Kidney epithelial cell (primary cell): Measurements from ENCODE around the gene B3GALT6. TPM values are rescaled to one million over a fixed set of nuclear protein-coding genes. Genes with fewer than 3 reads are reported as not detected.
"Not testable (repeated sequence)": the region's sequence is repeated elsewhere in the genome, so short reads cannot be mapped to it uniquely, and the experiment has no call there.

Experiments
- DNase-seq: peaks from one replicate; pipeline ENCODE4 v3.0.0-alpha.2; 2010; ENCODE audit warnings: low read depth
- H3K27me3 ChIP-seq: 2 replicates; pipeline ENCODE4 v1.6.0; 2011; ENCODE audit warnings: low read length; ENCODE audit not compliant: control insufficient read depth, insufficient read depth
- H3K36me3 ChIP-seq: 2 replicates; pipeline ENCODE4 v1.5.1; 2011; ENCODE audit warnings: low read length; ENCODE audit not compliant: control insufficient read depth, insufficient read depth
- H3K4me3 ChIP-seq: 2 replicates; pipeline ENCODE4 v1.5.1; 2011; ENCODE audit warnings: low read depth, mild to moderate bottlenecking, control low read depth, low read length
- CTCF ChIP-seq: IDR thresholded peaks from 2 replicates; pipeline ENCODE4 v1.5.1; 2011; ENCODE audit warnings: mild to moderate bottlenecking, moderate library complexity, low read length, control low read depth, inconsistent platforms; ENCODE audit not compliant: insufficient read depth, poor library complexity, severe bottlenecking
- total RNA-seq: library from RNA; depleted of rRNA; stranded (reverse); fragments of >200 nt; gene quantifications from 2 replicates; pipeline ENCODE4 v1.2.3, GENCODE V29; 2015

The B3GALT6 gene
- total RNA-seq, 1 donor from 2014 or later: 43.7 TPM

DNA sequence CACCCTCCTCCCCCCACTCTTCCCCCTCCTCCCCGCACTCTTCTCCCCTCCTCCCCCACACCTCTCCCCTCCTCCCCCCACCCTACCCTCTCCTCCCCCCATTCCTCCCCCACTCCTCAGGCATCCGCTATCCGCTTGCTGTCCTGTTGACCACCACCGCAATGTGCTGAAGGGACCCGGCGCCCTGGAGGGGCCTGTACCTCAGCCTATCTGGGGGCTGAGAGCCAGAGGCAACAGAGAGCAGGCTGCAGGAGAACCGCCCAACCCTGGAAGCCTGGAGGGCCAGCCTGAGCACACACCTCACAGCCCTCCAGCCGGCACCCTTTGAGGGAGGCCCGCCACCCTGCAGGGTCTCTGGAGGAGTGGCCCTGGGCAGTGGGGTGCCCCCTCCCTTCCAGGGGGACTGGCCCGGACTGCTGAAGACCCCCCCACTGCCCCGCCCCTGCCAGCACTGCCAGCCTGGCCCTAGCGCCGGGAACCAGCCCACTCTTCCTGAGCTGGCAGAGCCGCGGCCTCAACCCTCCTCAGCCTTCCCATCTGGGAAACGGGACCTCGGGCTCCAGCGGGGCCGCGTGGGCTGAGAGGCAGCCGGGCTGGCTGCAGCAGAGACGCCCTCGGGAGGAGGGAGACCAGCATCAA, 13.3 kb downstream of the B3GALT6 start:
- Histone ChIP-seq H3K27me3 (peaks cover 51% of the 10 kb centered on the region), H3K36me3 (no peaks in the 10 kb centered on the region), H3K4me3 (no peak overlapping the region)
- DNase-seq: no peak
- no peak for TF ChIP-seq CTCF

GRCh38 chr1:1245817-1246576, 14.0 kb downstream of the B3GALT6 start:
- no peak for DNase-seq
- Histone ChIP-seq H3K4me3 (no peak overlapping the region), H3K36me3 (no peaks in the 10 kb centered on the region), H3K27me3 (peaks cover 47% of the 10 kb centered on the region)
- TF ChIP-seq CTCF: no peak

GRCh38 chr1:1246577-1247340, 14.7 kb downstream of the B3GALT6 start, which contains the start of gene C1QTNF12:
TSS of gene C1QTNF12 (minus strand) at chr1:1246722. CDS start at chr1:1246690, 32 bp downstream.
- H3K4me3 ChIP-seq: no peak within 1 kb of the TSS
- no peak for TF ChIP-seq CTCF

GRCh38 chr1:1247341-1247913, 15.4 kb downstream of the B3GALT6 start:
- DNase-seq: no peak
- H3K36me3 ChIP-seq: no peaks in the 10 kb centered on the region
- H3K27me3 ChIP-seq: peaks cover 42% of the 10 kb centered on the region
- no peak for TF ChIP-seq CTCF
- H3K4me3 ChIP-seq: no peak overlapping the region

More at GRCh38 chr1:1246577-1247340, 14.7 kb downstream of the B3GALT6 start, which contains the start of gene C1QTNF12:
- H3K36me3 ChIP-seq: no peaks in the 10 kb centered on the region
- H3K27me3 ChIP-seq: peaks cover 43% of the 10 kb centered on the region
- no peak for DNase-seq

DNA sequence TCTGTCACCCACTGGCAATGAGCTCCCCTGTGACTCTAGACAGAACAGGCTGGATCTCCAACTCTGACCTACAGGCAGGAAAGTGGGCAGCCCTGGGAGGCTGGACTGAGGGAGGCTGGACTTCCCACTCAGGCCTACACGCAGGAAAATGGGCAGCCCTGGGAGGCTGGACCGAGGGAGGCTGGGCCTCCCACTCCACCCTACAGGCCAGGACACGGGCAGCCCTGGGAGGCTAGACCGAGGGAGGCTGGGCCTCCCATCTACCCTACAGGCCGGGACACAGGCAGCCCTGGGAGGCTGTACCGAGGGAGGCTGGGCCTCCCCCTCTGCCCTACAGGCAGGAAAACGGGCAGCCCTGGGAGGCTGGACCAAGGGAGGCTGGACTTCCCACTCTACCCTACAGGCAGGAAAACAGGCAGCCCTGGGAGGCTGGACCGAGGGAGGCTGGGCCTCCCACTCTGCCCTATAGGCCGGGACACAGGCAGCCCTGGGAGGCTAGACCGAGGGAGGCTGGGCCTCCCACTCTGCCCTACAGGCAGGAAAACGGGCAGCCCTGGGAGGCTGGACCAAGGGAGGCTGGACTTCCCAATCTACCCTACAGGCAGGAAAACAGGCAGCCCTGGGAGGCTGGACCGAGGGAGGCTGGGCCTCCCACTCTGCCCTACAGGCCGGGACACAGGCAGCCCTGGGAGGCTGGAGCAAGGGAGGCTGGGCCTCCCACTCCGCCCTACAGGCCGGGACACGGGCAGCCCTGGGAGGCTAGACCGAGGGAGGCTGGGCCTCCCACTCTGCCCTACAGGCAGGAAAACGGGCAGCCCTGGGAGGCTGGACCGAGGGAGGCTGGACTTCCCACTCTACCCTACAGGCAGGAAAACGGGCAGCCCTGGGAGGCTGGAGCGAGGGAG, 16.2 kb downstream of the B3GALT6 start:
- not testable (repeated sequence) for H3K36me3 ChIP-seq, H3K4me3 ChIP-seq, DNase-seq
- H3K27me3 ChIP-seq: peaks cover 37% of the 10 kb centered on the region
